HepG2 (cell line): ENCODE results near the gene TARM1. TPM values are rescaled to one million over a fixed set of nuclear protein-coding genes. Genes with fewer than 3 reads are reported as not detected.

Experiments
- ARNT ChIP-seq: fragments of 450-650 bp; IDR thresholded peaks from 2 replicates; pipeline ENCODE4 v1.6.1; 2017
- CREM ChIP-seq, 2 experiments: sonication (generic) in 1 of 2; formaldehyde crosslinking in 1 of 2; IDR thresholded peaks; 2 replicates each; pipeline versions ENCODE4 v1.4.0 to v1.6.1; 2016 to 2020; ENCODE audit warnings: antibody characterized with exemption in 1 of 2, mild to moderate bottlenecking in 1 of 2, missing genetic modification reagents in 1 of 2
- DDIT3 ChIP-seq: sonication (generic); formaldehyde crosslinking; IDR thresholded peaks from 2 replicates; pipeline ENCODE4 v1.4.0; 2020; ENCODE audit warnings: mild to moderate bottlenecking, missing genetic modification reagents
- ELF1 ChIP-seq: sonication (generic); formaldehyde crosslinking; IDR thresholded peaks from 2 replicates; pipeline ENCODE4 v1.4.0; 2020; ENCODE audit warnings: missing genetic modification reagents
- FOXM1 ChIP-seq: sonication (generic); formaldehyde crosslinking; IDR thresholded peaks from 2 replicates; pipeline ENCODE4 v1.5.0; 2020; ENCODE audit warnings: missing genetic modification reagents
- GATAD1 ChIP-seq: IDR thresholded peaks from 2 replicates; pipeline ENCODE4 v1.6.1; 2016; ENCODE audit warnings: missing genetic modification reagents, missing compliant biosample characterization
- HMGXB4 ChIP-seq, 2 experiments: sonication (generic) in 1 of 2; formaldehyde crosslinking in 1 of 2; IDR thresholded peaks; 2 replicates each; pipeline versions ENCODE4 v1.4.0 to v1.6.1; 2018 to 2020; ENCODE audit warnings: missing genetic modification reagents in 2 of 2, borderline replicate concordance in 1 of 2, low read depth in 1 of 2, mild to moderate bottlenecking in 1 of 2, missing biosample characterization in 1 of 2
- HOMEZ ChIP-seq: IDR thresholded peaks from 2 replicates; pipeline ENCODE4 v1.6.1; 2016; ENCODE audit warnings: low read depth
- KLF13 ChIP-seq: sonication (generic); formaldehyde crosslinking; IDR thresholded peaks from 2 replicates; pipeline ENCODE4 v1.4.0; 2020; ENCODE audit warnings: mild to moderate bottlenecking, missing genetic modification reagents
- LCORL ChIP-seq, 2 experiments: fragments of 450-650 bp in 1 of 2; sonication (generic) in 1 of 2; formaldehyde crosslinking in 1 of 2; IDR thresholded peaks; 2 replicates each; pipeline versions ENCODE4 v1.5.0 to v1.6.1; 2017 to 2020; ENCODE audit warnings: antibody characterized with exemption in 1 of 2, missing genetic modification reagents in 1 of 2
- NR0B2 ChIP-seq: sonication (generic); formaldehyde crosslinking; IDR thresholded peaks from 2 replicates; pipeline ENCODE4 v1.4.0; 2020; ENCODE audit warnings: mild to moderate bottlenecking, missing genetic modification reagents
- POGZ ChIP-seq: sonication (generic); formaldehyde crosslinking; IDR thresholded peaks from 2 replicates; pipeline ENCODE4 v1.4.0; 2020; ENCODE audit warnings: mild to moderate bottlenecking, missing genetic modification reagents
- SMAD1 ChIP-seq: sonication (generic); formaldehyde crosslinking; IDR thresholded peaks from 2 replicates; pipeline ENCODE4 v1.4.0; 2020; ENCODE audit warnings: missing genetic modification reagents, low read depth, mild to moderate bottlenecking, borderline replicate concordance
- SOX6 ChIP-seq, 2 experiments: fragments of 450-650 bp in 1 of 2; sonication (generic) in 1 of 2; formaldehyde crosslinking in 1 of 2; IDR thresholded peaks; 2 replicates each; pipeline versions ENCODE4 v1.4.0 to v1.6.1; 2017 to 2020; ENCODE audit warnings: antibody characterized with exemption in 1 of 2, mild to moderate bottlenecking in 1 of 2, missing genetic modification reagents in 1 of 2
- ZNF264 ChIP-seq: sonication (generic); formaldehyde crosslinking; IDR thresholded peaks from 2 replicates; pipeline ENCODE4 v1.4.0; 2020; ENCODE audit warnings: missing genetic modification reagents
- ZNF382 ChIP-seq: sonication (generic); formaldehyde crosslinking; IDR thresholded peaks from 2 replicates; pipeline ENCODE4 v1.5.0; 2020; ENCODE audit warnings: missing genetic modification reagents, mild to moderate bottlenecking, borderline replicate concordance
- ZNF451 ChIP-seq: sonication (generic); formaldehyde crosslinking; IDR thresholded peaks from 2 replicates; pipeline ENCODE4 v1.5.0; 2020; ENCODE audit warnings: mild to moderate bottlenecking, missing genetic modification reagents
- ZNF510 ChIP-seq: sonication (generic); formaldehyde crosslinking; IDR thresholded peaks from 2 replicates; pipeline ENCODE4 v1.4.0; 2020; ENCODE audit warnings: low read depth, mild to moderate bottlenecking, missing genetic modification reagents
- polyA plus RNA-seq, 8 experiments: library from polyadenylated mRNA; depleted of rRNA in 3 of 8; stranded (reverse) in 7 of 8; unstranded in 1 of 8; fragments of >200 nt; fragmentation: Illumina TruSeq in 4 of 8; extraction: Trizol in 4 of 8; gene quantifications; 2 replicates each; pipeline versions ENCODE4 v1.2.1 to v1.2.3, GENCODE V29; 2011 to 2016; ENCODE audit warnings: low read depth in 4 of 8, missing spikeins in 1 of 8, mixed read lengths in 1 of 8; ENCODE audit not compliant: insufficient read depth in 1 of 8
- total RNA-seq, 5 experiments: library from RNA; depleted of rRNA; stranded (reverse); fragments of >200 nt; fragmentation: Illumina TruSeq; extraction: Trizol; gene quantifications; 2 replicates each; pipeline ENCODE4 v1.2.3, GENCODE V29; 2016; ENCODE audit warnings: low read depth in 1 of 5
- TF ChIP-seq, protein P1 (sequence below): sonication (generic); formaldehyde crosslinking; IDR thresholded peaks from 2 replicates; pipeline ENCODE4 v1.5.0; 2020; ENCODE audit warnings: missing genetic modification reagents
- TF ChIP-seq, protein P2 (sequence below): sonication (generic); formaldehyde crosslinking; IDR thresholded peaks from 2 replicates; pipeline ENCODE4 v1.8.1; 2023; ENCODE audit warnings: mild to moderate bottlenecking, missing genetic modification reagents

Gene TARM1
- total and polyA plus RNA-seq, 2 of the 13 experiments (the other 11 are each of a cell fraction or from before 2014, with no cell fraction given), result not detected

GRCh38 chr19:54115109-54116063 is 34.2 kb upstream of the TARM1 start, which contains the start of the genes PRPF31 and TFPT (continued):
- TF ChIP-seq HOMEZ, result peak; percentile 43; the same call in 1 of the 2 replicates
- peak; percentile 100 for TF ChIP-seq GATAD1
- TF ChIP-seq ARNT, result no peak
- no peak for TF ChIP-seq DDIT3 (CRISPR knock-in tag)
- TF ChIP-seq ZNF382 (CRISPR knock-in tag), result no peak
- peak; percentile 73 for TF ChIP-seq POGZ (CRISPR knock-in tag)
- no peak for TF ChIP-seq ZNF264 (CRISPR knock-in tag)
- no peak for TF ChIP-seq NR0B2 (CRISPR knock-in tag)
- peak; percentile 81; the same call in 1 of the 2 replicates for TF ChIP-seq ZNF510
- no peak for TF ChIP-seq LCORL (IDR thresholded peaks at IDR 0.05)
- TF ChIP-seq LCORL (CRISPR knock-in tag; IDR thresholded peaks at IDR 0.05), result no peak; the same call in 1 of the 2 replicates
- no peak for TF ChIP-seq FOXM1 (CRISPR knock-in tag)
- TF ChIP-seq, protein P1, sequence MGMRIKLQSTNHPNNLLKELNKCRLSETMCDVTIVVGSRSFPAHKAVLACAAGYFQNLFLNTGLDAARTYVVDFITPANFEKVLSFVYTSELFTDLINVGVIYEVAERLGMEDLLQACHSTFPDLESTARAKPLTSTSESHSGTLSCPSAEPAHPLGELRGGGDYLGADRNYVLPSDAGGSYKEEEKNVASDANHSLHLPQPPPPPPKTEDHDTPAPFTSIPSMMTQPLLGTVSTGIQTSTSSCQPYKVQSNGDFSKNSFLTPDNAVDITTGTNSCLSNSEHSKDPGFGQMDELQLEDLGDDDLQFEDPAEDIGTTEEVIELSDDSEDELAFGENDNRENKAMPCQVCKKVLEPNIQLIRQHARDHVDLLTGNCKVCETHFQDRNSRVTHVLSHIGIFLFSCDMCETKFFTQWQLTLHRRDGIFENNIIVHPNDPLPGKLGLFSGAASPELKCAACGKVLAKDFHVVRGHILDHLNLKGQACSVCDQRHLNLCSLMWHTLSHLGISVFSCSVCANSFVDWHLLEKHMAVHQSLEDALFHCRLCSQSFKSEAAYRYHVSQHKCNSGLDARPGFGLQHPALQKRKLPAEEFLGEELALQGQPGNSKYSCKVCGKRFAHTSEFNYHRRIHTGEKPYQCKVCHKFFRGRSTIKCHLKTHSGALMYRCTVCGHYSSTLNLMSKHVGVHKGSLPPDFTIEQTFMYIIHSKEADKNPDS (CRISPR knock-in tag), result no peak
- peak; percentile 100 for TF ChIP-seq CREM (IDR thresholded peaks at IDR 0.05)
- peak; percentile 94 for TF ChIP-seq CREM (CRISPR knock-in tag; IDR thresholded peaks at IDR 0.05)
- TF ChIP-seq, protein P2, sequence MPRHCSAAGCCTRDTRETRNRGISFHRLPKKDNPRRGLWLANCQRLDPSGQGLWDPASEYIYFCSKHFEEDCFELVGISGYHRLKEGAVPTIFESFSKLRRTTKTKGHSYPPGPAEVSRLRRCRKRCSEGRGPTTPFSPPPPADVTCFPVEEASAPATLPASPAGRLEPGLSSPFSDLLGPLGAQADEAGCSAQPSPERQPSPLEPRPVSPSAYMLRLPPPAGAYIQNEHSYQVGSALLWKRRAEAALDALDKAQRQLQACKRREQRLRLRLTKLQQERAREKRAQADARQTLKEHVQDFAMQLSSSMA, result no peak
- TF ChIP-seq ELF1 (CRISPR knock-in tag), result peak; percentile 87
- TF ChIP-seq HMGXB4 (CRISPR knock-in tag; IDR thresholded peaks at IDR 0.05; ENCODE audit: borderline replicate concordance in 1 of 2, low read depth in 1 of 2), result peak; percentile 57 to 83
- peak; percentile 88 for TF ChIP-seq SMAD1 (CRISPR knock-in tag)
- TF ChIP-seq KLF13 (CRISPR knock-in tag), result 0 out of 2 replicates have a peak, but pooled peaks have one; percentile 7
- peak; percentile 74; the same call in 1 of the 2 replicates for TF ChIP-seq ZNF451 (CRISPR knock-in tag)
- no peak for TF ChIP-seq SOX6 (IDR thresholded peaks at IDR 0.05)
- TF ChIP-seq SOX6 (CRISPR knock-in tag; IDR thresholded peaks at IDR 0.05), result peak; percentile 47; the same call in 1 of the 2 replicates
